K562 (cell line): ENCODE measurements around the gene CCDC28B. TPM values are rescaled to one million over a fixed set of nuclear protein-coding genes. Genes with fewer than 3 reads are reported as not detected.

Experiments
- ATAC-seq: fragments of 200-7000 bp; cut with Tn5 transposase; 3 replicates; pipeline ENCODE4 v1.9.1; 2020; ENCODE audit warnings: moderate library complexity
- BruUV-seq: library from RNA; stranded (reverse); fragments of 400-500 nt; replicated peaks from 2 replicates; lab custom pipeline; 2021; lab: Mats Ljungman, UMichigan
- CTCF ChIA-PET: fragments of 300-600 bp; formaldehyde crosslinking; extraction: SDS; loops from one replicate; lab custom pipeline; 2021; ENCODE audit warnings: low intra/inter-chr PET ratio; lab: Yijun Ruan, JAX
- POLR2A ChIA-PET: fragments of 300-600, 350-650 bp; sonication (Branson Sonifier 250); formaldehyde crosslinking; extraction: SDS; loops from one replicate; lab custom pipeline; 2021; ENCODE audit warnings: antibody characterized with exemption, inconsistent platforms; lab: Yijun Ruan, JAX
- DNase-seq, 4 experiments: peaks; one replicate each; pipeline versions ENCODE4 v3.0.0 to v3.0.0-alpha.2; 2011 to 2018; ENCODE audit warnings: low spot score in 3 of 4, mixed read lengths in 3 of 4; ENCODE audit errors: extremely low read depth in 1 of 4
- FAIRE-seq: peaks from 2 replicates; lab custom pipeline; 2011; peaks lifted over from hg19 to GRCh38; lab: Jason Lieb, UNC
- H2AFZ ChIP-seq: 2 replicates; pipeline ENCODE4 v1.6.0; 2011; ENCODE audit warnings: low read depth, low read length, control low read depth, inconsistent platforms
- H3K27ac ChIP-seq: fragments of 200-600 bp; 3 replicates; pipeline ENCODE4 v1.8.0; 2011; ENCODE audit warnings: low read depth, mild to moderate bottlenecking, control low read depth, inconsistent platforms, low read length, moderate library complexity, mixed read lengths; ENCODE audit errors: extremely low read depth
- H3K27me3 ChIP-seq, 2 experiments: fragments of 300-600 bp in 1 of 2; 2 replicates in 1 of 2; 3 replicates in 1 of 2; pipeline versions ENCODE4 v1.6.0 to v1.8.0; 2011; ENCODE audit warnings: inconsistent platforms in 2 of 2, low read length in 2 of 2, mild to moderate bottlenecking in 1 of 2, mixed read lengths in 1 of 2, moderate library complexity in 1 of 2; ENCODE audit not compliant: control insufficient read depth in 2 of 2, insufficient read depth in 2 of 2
- H3K36me3 ChIP-seq: fragments of 300-600 bp; 3 replicates; pipeline ENCODE4 v1.8.0; 2011; ENCODE audit warnings: mild to moderate bottlenecking, low read length, inconsistent platforms; ENCODE audit not compliant: control insufficient read depth, insufficient read depth
- H3K4me1 ChIP-seq, 2 experiments: fragments of 200-600 bp in 1 of 2; replicated peaks in 1 of 2; 2 replicates in 1 of 2; 3 replicates in 1 of 2; pipeline versions ENCODE4 v1.5.1 to v1.8.0; 2011; ENCODE audit warnings: inconsistent platforms in 2 of 2, low read length in 2 of 2, mild to moderate bottlenecking in 1 of 2, mixed read lengths in 1 of 2, moderate library complexity in 1 of 2; ENCODE audit not compliant: control insufficient read depth in 2 of 2, insufficient read depth in 2 of 2
- H3K4me2 ChIP-seq: 2 replicates; pipeline ENCODE4 v1.6.1; 2011; ENCODE audit warnings: low read length, control low read depth, inconsistent platforms, mixed read lengths; ENCODE audit not compliant: insufficient read depth
- H3K4me3 ChIP-seq: fragments of 200-600 bp; sonication (generic), shearing (Covaris generic); 2 replicates; pipeline ENCODE4 v1.5.1; 2016; ENCODE audit warnings: control low read depth, inconsistent platforms
- H3K79me2 ChIP-seq: fragments of 200-600 bp; 3 replicates; pipeline ENCODE4 v1.8.0; 2011; ENCODE audit warnings: low read length, inconsistent platforms; ENCODE audit not compliant: control insufficient read depth, insufficient read depth
- H3K9ac ChIP-seq, 2 experiments: 2 replicates each; pipeline versions ENCODE4 v1.6.0 to v1.6.1; 2011; ENCODE audit warnings: low read depth in 2 of 2, low read length in 2 of 2, control low read depth in 1 of 2, inconsistent platforms in 1 of 2, mild to moderate bottlenecking in 1 of 2, mixed read lengths in 1 of 2; ENCODE audit not compliant: insufficient read depth in 1 of 2
- H3K9me1 ChIP-seq: one replicate; pipeline ENCODE4 v1.6.0; 2011; ENCODE audit warnings: inconsistent platforms, mild to moderate bottlenecking, low read length, moderate library complexity; ENCODE audit not compliant: control insufficient read depth, insufficient read depth
- H3K9me3 ChIP-seq: replicated peaks from 2 replicates; pipeline ENCODE4 v1.5.1; 2011; ENCODE audit warnings: low read depth, low read length, inconsistent platforms; ENCODE audit not compliant: control insufficient read depth, insufficient read depth
- H4K20me1 ChIP-seq: replicated peaks from 2 replicates; pipeline ENCODE4 v1.6.1; 2011; ENCODE audit warnings: low read length, inconsistent platforms, mixed read lengths; ENCODE audit not compliant: control insufficient read depth, insufficient read depth
- CBFA2T2 ChIP-seq: fragments of 450-650 bp; conservative IDR thresholded peaks from 2 replicates; pipeline ENCODE4 v1.6.1; 2017; ENCODE audit warnings: mild to moderate bottlenecking
- CBFA2T3 ChIP-seq: fragments of 450-650 bp; IDR thresholded peaks from 2 replicates; pipeline ENCODE4 v1.6.1; 2017
- COPS2 ChIP-seq: fragments of 450-650 bp; conservative IDR thresholded peaks from 2 replicates; pipeline ENCODE4 v1.6.1; 2016; ENCODE audit warnings: mild to moderate bottlenecking, moderate library complexity
- CREM ChIP-seq: IDR thresholded peaks from 2 replicates; pipeline ENCODE4 v1.6.1; 2014; ENCODE audit warnings: antibody characterized with exemption, low read depth
- HNRNPH1 ChIP-seq: fragments of 200-400 bp; formaldehyde crosslinking; optimal IDR thresholded peaks from 2 replicates; pipeline ENCODE3; 2017; ENCODE audit warnings: low read depth, mild to moderate bottlenecking, low read length, moderate library complexity
- KDM5B ChIP-seq: fragments of 200-600 bp; sonication (generic); IDR thresholded peaks from 2 replicates; pipeline ENCODE4 v1.6.1; 2012; ENCODE audit warnings: low read depth, mild to moderate bottlenecking, moderate library complexity, low read length, control low read depth, inconsistent platforms; ENCODE audit not compliant: insufficient replicate concordance
- STAT5B ChIP-seq: fragments of 250-450 bp; sonication (Bioruptor Pico); IDR thresholded peaks from 2 replicates; pipeline ENCODE4 v1.8.0; 2021; ENCODE audit warnings: mild to moderate bottlenecking, inconsistent platforms
- ZSCAN29 ChIP-seq: fragments of 450-650 bp; IDR thresholded peaks from 2 replicates; pipeline ENCODE4 v1.6.1; 2017
- WGBS: fragments of 100-300 bp; shearing (Covaris generic); methylation state at CpG from one replicate; pipeline ENCODE4 v1.1.6; 2016; ENCODE audit warnings: low coverage, mixed read lengths; ENCODE audit not compliant: insufficient coverage; ENCODE audit errors: missing lambda C conversion rate; 5-methylcytosine and 5-hydroxymethylcytosine counted together
- in situ Hi-C: fragments of 300-500 bp; cut with MboI; formaldehyde crosslinking; loops from 4 replicates; pipeline ENCODE4 v1.15.0; 2018; ENCODE audit warnings: inconsistent platforms, mixed read lengths
- intact Hi-C: fragments of 100-400 bp; cut with micrococcal nuclease; formaldehyde crosslinking; loops from 2 replicates; pipeline ENCODE4 v1.14.2; 2022
- polyA plus RNA-seq, 8 experiments: library from polyadenylated mRNA; depleted of rRNA in 4 of 8; stranded (reverse) in 5 of 8; unstranded in 3 of 8; fragments of >200 nt; fragmentation: Nextera tagmentation in 2 of 8; fragmentation: Illumina TruSeq in 1 of 8; extraction: Ambion mirVana in 2 of 8; extraction: Trizol in 1 of 8; gene quantifications; 2 replicates each; pipeline versions ENCODE4 v1.2.1 to v1.2.3, GENCODE V29; 2011 to 2014; ENCODE audit warnings: inconsistent platforms in 1 of 8, missing spikeins in 1 of 8
- total RNA-seq, 7 experiments: library from RNA; depleted of rRNA in 6 of 7; stranded (reverse); fragments of >200 nt in 6 of 7; fragmentation: Illumina TruSeq in 2 of 7; extraction: Trizol in 2 of 7; gene quantifications; 2 replicates each; pipeline versions ENCODE4 v1.2.1 to v1.2.3, GENCODE V29; 2011 to 2021; ENCODE audit warnings: low replicate concordance in 1 of 7
- TF ChIP-seq, protein P1 (sequence below): sonication (generic); formaldehyde crosslinking; IDR thresholded peaks from 2 replicates; pipeline ENCODE4 v1.9.0; 2022; ENCODE audit warnings: mild to moderate bottlenecking, missing genetic modification reagents
- TF ChIP-seq, protein P2 (sequence below): fragments of 450-650 bp; IDR thresholded peaks from 2 replicates; pipeline ENCODE4 v1.6.1; 2018; ENCODE audit not compliant: partially characterized antibody

Gene CCDC28B
- total and polyA plus RNA-seq, 9 of the 15 experiments (the other 6 are each of a cell fraction or from before 2014, with no cell fraction given): 5.7 to 54.5 (median 31.7) TPM

DNA sequence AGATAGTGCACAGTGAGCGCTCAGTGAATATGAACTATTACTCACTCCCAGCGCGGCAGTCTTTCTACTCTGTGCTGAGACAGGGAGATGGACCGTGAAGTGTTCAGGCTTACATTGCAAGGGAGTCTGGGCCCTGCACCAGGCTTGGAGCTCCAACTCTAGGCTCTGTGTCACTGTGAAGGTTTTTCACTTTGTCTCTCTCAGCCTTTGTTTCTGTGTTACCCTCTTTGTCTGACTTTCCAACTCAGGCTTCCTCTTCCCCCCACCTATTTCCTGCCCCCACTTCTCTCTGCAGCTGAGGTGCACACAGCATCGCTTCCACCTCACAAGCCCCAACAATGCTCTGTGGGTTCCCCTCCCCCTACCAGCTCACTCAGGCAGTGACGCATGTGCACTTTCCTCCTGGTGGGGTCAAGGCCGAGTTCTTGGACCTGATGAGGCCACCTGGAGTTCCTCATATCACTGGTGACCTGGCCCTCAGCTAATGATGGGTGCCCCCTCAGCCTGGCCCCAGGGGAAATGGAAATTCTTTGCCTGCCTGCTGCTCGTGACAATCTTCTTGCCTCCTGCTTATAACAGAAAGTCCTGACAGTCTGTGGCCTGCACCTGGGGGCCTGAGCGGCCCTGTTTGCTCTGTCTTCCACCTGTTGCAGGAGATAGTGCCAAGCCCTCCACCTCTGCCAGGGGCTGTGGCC is 49.6 kb downstream of the CCDC28B start:
- Histone ChIP-seq H2AFZ (peak overlapping the region; percentile 65), H3K36me3 (no peaks in the 10 kb centered on the region), H3K9ac (peak overlapping the region in 1 of 2 experiments; percentile 49; a peak in 2 of 4 replicates), H3K79me2 (no peaks in the 10 kb centered on the region), H3K27me3 (no peaks in the 10 kb centered on the region), H3K9me1 (no peaks in the 10 kb centered on the region), H3K9me3 (no peaks in the 10 kb centered on the region), H3K4me3 (no peak overlapping the region), H3K4me2 (no peak overlapping the region), H3K27ac (no peak overlapping the region), H3K4me1 (peaks cover 27 to 33% of the 10 kb centered on the region in 2 experiments; a peak in 4 of 5 replicates), H4K20me1 (no peaks in the 10 kb centered on the region)
- no TSS peak for BruUV-seq
- ChIA-PET POLR2A (interaction anchor here (0.6 to 2.0 kb wide), 4 partner anchors 8 to 553 kb away, joined by 3 to 6 read pairs (median 4); no protein-coding TSS in a partner anchor), CTCF (no interaction called here)
- peak in 3 of 4 experiments; percentile 51 to 60 (median 56) for DNase-seq
- intact Hi-C loops (loop anchor here (5.0 kb wide), 1 partner anchor 43 kb away; the partner anchor contains the start of genes DCDC2B and IQCC), in situ Hi-C loops (no loop called here)
- no peak for FAIRE-seq
- peak; percentile 8; the same call in 2 of the 3 replicates for ATAC-seq
- TF ChIP-seq CBFA2T2: 0 out of 2 replicates have a peak, but pooled peaks have one; percentile 10
- no peak for TF ChIP-seq KDM5B
- TF ChIP-seq COPS2: no peak
- no peak for TF ChIP-seq ZSCAN29
- TF ChIP-seq, protein P1, sequence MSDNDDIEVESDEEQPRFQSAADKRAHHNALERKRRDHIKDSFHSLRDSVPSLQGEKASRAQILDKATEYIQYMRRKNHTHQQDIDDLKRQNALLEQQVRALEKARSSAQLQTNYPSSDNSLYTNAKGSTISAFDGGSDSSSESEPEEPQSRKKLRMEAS (CRISPR knock-in tag): 0 out of 2 replicates have a peak, but pooled peaks have one; percentile 38
- TF ChIP-seq, protein P2, sequence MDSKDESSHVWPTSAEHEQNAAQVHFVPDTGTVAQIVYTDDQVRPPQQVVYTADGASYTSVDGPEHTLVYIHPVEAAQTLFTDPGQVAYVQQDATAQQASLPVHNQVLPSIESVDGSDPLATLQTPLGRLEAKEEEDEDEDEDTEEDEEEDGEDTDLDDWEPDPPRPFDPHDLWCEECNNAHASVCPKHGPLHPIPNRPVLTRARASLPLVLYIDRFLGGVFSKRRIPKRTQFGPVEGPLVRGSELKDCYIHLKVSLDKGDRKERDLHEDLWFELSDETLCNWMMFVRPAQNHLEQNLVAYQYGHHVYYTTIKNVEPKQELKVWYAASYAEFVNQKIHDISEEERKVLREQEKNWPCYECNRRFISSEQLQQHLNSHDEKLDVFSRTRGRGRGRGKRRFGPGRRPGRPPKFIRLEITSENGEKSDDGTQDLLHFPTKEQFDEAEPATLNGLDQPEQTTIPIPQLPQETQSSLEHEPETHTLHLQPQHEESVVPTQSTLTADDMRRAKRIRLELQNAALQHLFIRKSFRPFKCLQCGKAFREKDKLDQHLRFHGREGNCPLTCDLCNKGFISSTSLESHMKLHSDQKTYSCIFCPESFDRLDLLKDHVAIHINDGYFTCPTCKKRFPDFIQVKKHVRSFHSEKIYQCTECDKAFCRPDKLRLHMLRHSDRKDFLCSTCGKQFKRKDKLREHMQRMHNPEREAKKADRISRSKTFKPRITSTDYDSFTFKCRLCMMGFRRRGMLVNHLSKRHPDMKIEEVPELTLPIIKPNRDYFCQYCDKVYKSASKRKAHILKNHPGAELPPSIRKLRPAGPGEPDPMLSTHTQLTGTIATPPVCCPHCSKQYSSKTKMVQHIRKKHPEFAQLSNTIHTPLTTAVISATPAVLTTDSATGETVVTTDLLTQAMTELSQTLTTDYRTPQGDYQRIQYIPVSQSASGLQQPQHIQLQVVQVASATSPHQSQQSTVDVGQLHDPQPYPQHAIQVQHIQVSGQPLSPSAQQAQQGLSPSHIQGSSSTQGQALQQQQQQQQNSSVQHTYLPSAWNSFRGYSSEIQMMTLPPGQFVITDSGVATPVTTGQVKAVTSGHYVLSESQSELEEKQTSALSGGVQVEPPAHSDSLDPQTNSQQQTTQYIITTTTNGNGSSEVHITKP: no peak
- TF ChIP-seq HNRNPH1: no peak
- TF ChIP-seq STAT5B (CRISPR knock-in tag): no peak
- TF ChIP-seq CREM: peak; percentile 51; the same call in 1 of the 2 replicates
- TF ChIP-seq CBFA2T3: 0 out of 2 replicates have a peak, but pooled peaks have one; percentile 23
- WGBS: 37% methylated on average over 9 of the region's 9 CpGs
